ENCODE results near the gene MRPL52.
"Not testable (repeated sequence)": the region's sequence is repeated elsewhere in the genome, so short reads cannot be mapped to it uniquely, and the experiment has no call there.

Gene MRPL52

GRCh38 chr14:22852599-22852939 is 22.9 kb downstream of the MRPL52 start:
- H3K27me3 ChIP-seq (replicated peaks; ENCODE audit: control insufficient read depth, insufficient read depth, low read length): no peaks in the 10 kb centered on the region
- DNase-seq (ENCODE audit: extremely low read depth, insufficient read length): no peak
- no peak for TF ChIP-seq CTCF (IDR thresholded peaks at IDR 0.05; ENCODE audit: insufficient read depth, low read length, poor library complexity, severe bottlenecking)
- no peak overlapping the region for H3K4me3 ChIP-seq (replicated peaks; ENCODE audit: low read depth, low read length)
- no peaks in the 10 kb centered on the region for H3K36me3 ChIP-seq (ENCODE audit: control insufficient read depth, insufficient read depth, low read length)

DNA sequence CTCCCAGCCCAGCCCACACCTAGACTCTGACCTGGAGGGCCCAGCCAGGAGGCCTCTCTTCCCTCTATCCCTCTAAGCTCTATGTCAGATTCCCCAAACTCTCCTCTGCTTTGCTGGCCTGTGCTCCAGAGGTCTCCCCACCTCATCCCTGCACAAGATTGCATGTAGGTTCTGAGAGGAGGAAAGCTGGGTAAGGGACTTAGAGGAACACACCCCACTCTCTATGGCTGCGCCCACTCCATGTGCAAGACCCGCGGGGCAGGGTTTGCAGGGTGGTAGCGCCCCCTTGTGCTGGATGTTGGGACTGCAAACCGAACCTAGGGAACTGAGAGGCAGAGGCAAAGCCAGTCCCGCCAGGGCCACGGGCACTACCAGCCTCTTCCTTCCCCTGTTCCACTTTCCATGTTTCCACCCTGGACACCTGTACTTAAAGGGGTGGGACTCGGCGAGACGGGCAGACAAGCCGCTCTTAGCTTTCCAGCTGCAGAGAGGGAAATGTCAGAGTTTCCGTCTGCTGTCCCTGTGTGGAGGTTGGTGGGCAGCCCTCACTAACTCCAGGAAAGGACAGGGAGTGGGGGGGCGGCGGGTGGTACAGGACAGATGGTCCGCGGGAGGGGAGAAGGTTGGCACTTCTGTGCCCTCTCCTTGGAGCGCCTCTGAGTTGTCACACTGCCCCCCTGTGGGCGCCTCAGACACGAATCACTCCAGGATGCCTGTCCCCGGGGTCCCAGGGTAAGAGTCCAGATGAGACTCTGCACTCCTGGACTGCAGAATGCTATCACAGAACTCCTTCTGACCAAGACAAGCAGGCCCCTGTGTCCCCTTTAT is 23.5 kb downstream of the MRPL52 start:
- Histone ChIP-seq H3K27me3 (replicated peaks; ENCODE audit: control insufficient read depth, insufficient read depth, low read length) (no peaks in the 10 kb centered on the region), H3K36me3 (ENCODE audit: control insufficient read depth, insufficient read depth, low read length) (no peaks in the 10 kb centered on the region), H3K4me3 (replicated peaks; ENCODE audit: low read depth, low read length) (peak overlapping the region; percentile 57)
- DNase-seq (ENCODE audit: extremely low read depth, insufficient read length): peak; percentile 80
- peak; percentile 89 for TF ChIP-seq CTCF (IDR thresholded peaks at IDR 0.05; ENCODE audit: insufficient read depth, low read length, poor library complexity, severe bottlenecking)

GRCh38 chr14:22854296-22854695 is 24.6 kb downstream of the MRPL52 start:
- H3K4me3 ChIP-seq (replicated peaks; ENCODE audit: low read depth, low read length); H3K36me3 ChIP-seq (ENCODE audit: control insufficient read depth, insufficient read depth, low read length); H3K27me3 ChIP-seq (replicated peaks; ENCODE audit: control insufficient read depth, insufficient read depth, low read length); DNase-seq (ENCODE audit: extremely low read depth, insufficient read length): not testable (repeated sequence)

DNA sequence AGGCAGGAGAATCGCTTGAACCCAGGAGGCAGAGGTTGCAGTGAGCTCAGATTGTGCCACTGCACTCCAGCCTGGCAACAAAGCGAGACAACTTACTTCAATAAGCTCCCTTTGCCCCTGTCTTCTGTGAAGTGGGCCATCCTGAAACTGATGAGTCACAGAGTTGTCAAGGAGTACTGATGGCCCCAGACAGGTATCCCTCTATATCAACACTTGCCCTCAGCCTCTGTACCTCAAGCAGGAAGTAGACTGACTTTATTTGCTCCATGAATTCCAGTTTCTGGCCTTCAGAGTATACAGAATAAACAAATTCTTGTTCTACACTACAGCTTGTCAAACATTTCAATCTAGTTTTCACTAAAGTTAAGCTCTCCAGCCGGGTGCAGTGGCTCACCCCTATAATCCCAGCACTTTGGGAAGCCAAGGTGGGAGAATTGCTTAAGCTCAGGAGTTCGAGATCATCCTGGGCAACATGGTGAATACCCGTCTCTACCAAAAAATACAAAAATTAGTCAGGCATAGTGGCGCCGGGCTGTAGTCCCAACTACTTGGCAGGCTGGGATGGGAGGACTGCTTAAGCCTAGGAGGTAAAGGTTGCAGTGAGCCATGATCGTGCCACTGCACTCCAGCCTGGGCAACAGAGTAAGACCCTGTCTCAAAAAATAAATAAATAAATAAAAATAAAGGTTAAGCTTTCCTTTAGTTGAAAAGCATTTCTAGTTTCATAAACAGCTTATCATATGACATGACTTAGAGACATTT is 25.5 kb downstream of the MRPL52 start:
- TF ChIP-seq CTCF (IDR thresholded peaks at IDR 0.05; ENCODE audit: insufficient read depth, low read length, poor library complexity, severe bottlenecking): no peak
- no peaks in the 10 kb centered on the region for H3K27me3 ChIP-seq (replicated peaks; ENCODE audit: control insufficient read depth, insufficient read depth, low read length)
- H3K36me3 ChIP-seq (ENCODE audit: control insufficient read depth, insufficient read depth, low read length): no peaks in the 10 kb centered on the region
- DNase-seq (ENCODE audit: extremely low read depth, insufficient read length): no peak
- H3K4me3 ChIP-seq (replicated peaks; ENCODE audit: low read depth, low read length): no peak overlapping the region

GRCh38 chr14:22856428-22856827 is 26.7 kb downstream of the MRPL52 start:
- no peak for TF ChIP-seq CTCF (IDR thresholded peaks at IDR 0.05; ENCODE audit: insufficient read depth, low read length, poor library complexity, severe bottlenecking)
- H3K4me3 ChIP-seq (replicated peaks; ENCODE audit: low read depth, low read length): no peak overlapping the region
- no peaks in the 10 kb centered on the region for H3K27me3 ChIP-seq (replicated peaks; ENCODE audit: control insufficient read depth, insufficient read depth, low read length)
- DNase-seq (ENCODE audit: extremely low read depth, insufficient read length): no peak
- no peaks in the 10 kb centered on the region for H3K36me3 ChIP-seq (ENCODE audit: control insufficient read depth, insufficient read depth, low read length)

DNA sequence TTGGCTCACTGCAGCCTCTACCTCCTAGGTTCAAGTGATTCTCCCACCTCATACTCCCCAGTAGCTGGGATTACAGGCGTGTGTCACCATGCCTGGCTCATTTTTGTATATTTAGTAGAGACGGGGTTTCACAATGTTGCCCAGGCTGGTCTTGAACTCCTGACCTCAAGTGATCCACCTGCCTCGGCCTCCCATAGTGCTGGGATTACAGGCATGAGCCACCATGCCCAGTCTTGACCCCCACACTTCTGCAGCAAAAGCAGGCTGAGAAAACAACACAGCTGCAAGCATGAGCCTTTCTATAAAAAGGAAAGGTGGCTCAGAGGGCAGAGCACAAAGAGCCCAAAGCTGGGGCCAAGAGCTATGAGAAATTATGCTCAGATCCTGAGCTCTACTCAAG is 30.7 kb downstream of the MRPL52 start:
- not testable (repeated sequence) for DNase-seq (ENCODE audit: extremely low read depth, insufficient read length); H3K4me3 ChIP-seq (replicated peaks; ENCODE audit: low read depth, low read length); H3K27me3 ChIP-seq (replicated peaks; ENCODE audit: control insufficient read depth, insufficient read depth, low read length); H3K36me3 ChIP-seq (ENCODE audit: control insufficient read depth, insufficient read depth, low read length)

All from GM06990 (cell line).